Peyer's patch (tissue), 4 donors: ENCODE measurements around the gene ZNF555. TPM values are rescaled to one million over a fixed set of nuclear protein-coding genes. Genes with fewer than 3 reads are reported as not detected.
"Not testable (repeated sequence)": the region's sequence is repeated elsewhere in the genome, so short reads cannot be mapped to it uniquely, and the experiment has no call there.

Source experiments
- DNase-seq, 3 donors: peaks; one replicate each; pipeline ENCODE4 v3.0.0-alpha.2; 2017 to 2019
- H3K27ac ChIP-seq, 4 donors: fragments of 200-600 bp; sonication (generic); one replicate each; pipeline ENCODE4 v1.5.1; 2016 to 2019
- H3K27me3 ChIP-seq, 2 donors: fragments of 200-600 bp; sonication (generic); one replicate each; pipeline ENCODE4 v1.5.1; 2019
- H3K36me3 ChIP-seq, 3 donors: fragments of 200-600 bp; sonication (generic); one replicate each; pipeline ENCODE4 v1.5.1; 2016 to 2019
- H3K4me1 ChIP-seq, 4 donors: fragments of 200-600 bp; sonication (generic); one replicate each; pipeline ENCODE4 v1.5.1; 2016 to 2019
- H3K4me3 ChIP-seq, 4 donors: fragments of 200-600 bp; sonication (generic); 1 replicate in 3 of 4; 2 replicates in 1 of 4; pipeline ENCODE4 v1.5.1; 2016 to 2019; ENCODE audit warnings: mild to moderate bottlenecking in 1 of 4
- H3K9me3 ChIP-seq, 4 donors: fragments of 200-600 bp; sonication (generic); one replicate each; pipeline ENCODE4 v1.5.1; 2016 to 2019; ENCODE audit warnings: mild to moderate bottlenecking in 1 of 4
- POLR2A ChIP-seq, 2 donors: fragments of 450-650 bp; IDR thresholded peaks; one replicate each; pipeline ENCODE4 v1.5.1; 2017; ENCODE audit warnings: antibody characterized with exemption in 2 of 2, mild to moderate bottlenecking in 2 of 2, moderate library complexity in 2 of 2
- total RNA-seq, 4 donors: library from RNA; depleted of rRNA; stranded (reverse); fragments of >200 nt; gene quantifications; one replicate each; pipeline ENCODE4 v1.1.0, GENCODE V29; 2016
- TF ChIP-seq, protein P1 (sequence below), 6 experiments: fragments of 450-650 bp in 4 of 6; fragments of 200-600 bp in 2 of 6; sonication (generic) in 1 of 6; IDR thresholded peaks; one replicate each; pipeline ENCODE4 v1.5.1; 2017 to 2019; ENCODE audit warnings: antibody characterized with exemption in 6 of 6, mild to moderate bottlenecking in 3 of 6, moderate library complexity in 1 of 6

Gene ZNF555
- 1 to 10 TPM; 4.4 to 5.8 (median 4.4) TPM for total RNA-seq

DNA sequence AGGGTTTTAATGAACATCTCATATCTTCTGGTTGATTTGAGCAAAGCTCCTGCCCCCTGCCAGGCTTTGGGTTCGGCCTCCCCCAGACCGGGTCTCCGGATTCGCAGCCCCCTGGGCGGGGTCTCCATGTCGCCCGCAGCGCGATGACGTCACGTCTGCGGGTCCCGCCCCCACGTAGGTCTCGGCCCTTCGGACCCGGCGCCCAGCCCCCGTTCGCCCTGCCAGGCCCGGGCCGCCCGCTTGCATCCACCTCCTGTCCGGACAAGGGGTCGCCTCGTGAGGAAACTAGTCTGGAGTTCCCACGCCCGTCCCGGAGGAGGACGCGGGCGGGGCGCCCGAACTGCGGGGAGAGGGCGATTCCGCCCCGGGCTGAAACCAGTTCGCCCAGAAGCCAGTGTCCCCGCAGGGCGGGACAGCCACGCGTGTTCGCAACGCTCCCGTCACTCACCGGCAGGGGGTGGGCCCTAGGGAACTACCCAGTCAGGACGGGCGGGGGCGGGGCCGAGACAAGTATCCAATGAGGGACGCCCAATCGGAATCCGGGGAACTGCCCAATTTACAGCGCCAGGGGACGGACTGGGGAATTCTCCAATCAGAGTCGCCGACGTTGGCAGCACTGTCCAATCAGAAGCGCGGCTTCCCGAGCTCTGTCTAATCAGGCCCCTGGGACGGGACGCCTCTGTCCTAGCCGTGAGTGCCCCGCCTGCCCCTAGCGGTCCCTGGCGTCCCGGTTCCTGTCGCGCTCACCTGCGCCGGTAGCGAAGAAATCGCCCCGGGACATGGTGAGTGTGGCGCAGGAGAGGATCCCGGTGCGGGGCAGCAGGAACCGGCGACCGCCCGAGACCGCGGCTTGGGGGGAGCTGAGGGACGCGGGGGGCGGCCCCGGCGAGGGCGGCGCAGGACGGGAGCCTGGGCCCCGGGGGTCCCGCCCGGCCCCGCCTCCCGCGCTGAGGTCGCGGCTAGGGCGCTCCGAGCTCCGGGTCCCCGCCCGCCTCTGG lies at the start of gene ZNF555:
ZNF555 (plus strand) TSS at position 682 of the 998 bp plus-strand sequence; CDS start at position 780, 98 bp downstream.
- peak within 1 kb of the TSS; percentile 81 to 88 (median 86) for H3K27ac ChIP-seq
- TF ChIP-seq, protein P1, sequence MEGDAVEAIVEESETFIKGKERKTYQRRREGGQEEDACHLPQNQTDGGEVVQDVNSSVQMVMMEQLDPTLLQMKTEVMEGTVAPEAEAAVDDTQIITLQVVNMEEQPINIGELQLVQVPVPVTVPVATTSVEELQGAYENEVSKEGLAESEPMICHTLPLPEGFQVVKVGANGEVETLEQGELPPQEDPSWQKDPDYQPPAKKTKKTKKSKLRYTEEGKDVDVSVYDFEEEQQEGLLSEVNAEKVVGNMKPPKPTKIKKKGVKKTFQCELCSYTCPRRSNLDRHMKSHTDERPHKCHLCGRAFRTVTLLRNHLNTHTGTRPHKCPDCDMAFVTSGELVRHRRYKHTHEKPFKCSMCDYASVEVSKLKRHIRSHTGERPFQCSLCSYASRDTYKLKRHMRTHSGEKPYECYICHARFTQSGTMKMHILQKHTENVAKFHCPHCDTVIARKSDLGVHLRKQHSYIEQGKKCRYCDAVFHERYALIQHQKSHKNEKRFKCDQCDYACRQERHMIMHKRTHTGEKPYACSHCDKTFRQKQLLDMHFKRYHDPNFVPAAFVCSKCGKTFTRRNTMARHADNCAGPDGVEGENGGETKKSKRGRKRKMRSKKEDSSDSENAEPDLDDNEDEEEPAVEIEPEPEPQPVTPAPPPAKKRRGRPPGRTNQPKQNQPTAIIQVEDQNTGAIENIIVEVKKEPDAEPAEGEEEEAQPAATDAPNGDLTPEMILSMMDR (IDR thresholded peaks at IDR 0.05), result peak; percentile 57 to 79 (median 70)
- TF ChIP-seq POLR2A (IDR thresholded peaks at IDR 0.05), result peak; percentile 15 to 28
- peaks cover 0 to 13% (median 9%) of the 10 kb centered on the region in 4 donors for H3K4me1 ChIP-seq
- H3K36me3 ChIP-seq, result no peaks in the 10 kb centered on the region
- peaks cover 0 to 15% (median 0%) of the 10 kb centered on the region in 4 donors for H3K9me3 ChIP-seq
- H3K4me3 ChIP-seq, result peak within 1 kb of the TSS; percentile 65 to 99 (median 90)
- H3K27me3 ChIP-seq, result no peaks in the 10 kb centered on the region
- DNase-seq, result peak; percentile 98 to 100 (median 100)

DNA sequence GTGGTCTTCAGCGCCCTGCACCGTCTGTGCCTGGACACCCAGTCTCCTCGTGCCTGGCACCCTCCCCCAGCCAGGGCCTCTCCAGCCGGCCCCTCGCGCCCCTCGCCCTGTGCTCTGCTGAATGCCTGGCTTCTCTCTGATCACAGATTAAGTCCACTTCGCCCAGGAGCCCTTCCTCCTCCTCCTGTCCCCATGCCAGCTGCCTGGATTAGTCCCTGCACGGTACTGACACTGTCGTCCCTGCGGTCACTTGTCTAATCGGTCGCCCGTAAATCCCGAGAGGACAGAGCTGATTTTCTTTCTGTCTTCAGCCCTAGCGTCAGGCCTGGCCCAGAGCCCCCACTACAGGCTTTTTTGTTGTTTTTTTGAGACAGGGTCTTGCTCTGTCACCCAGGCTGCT lies 49.4 kb upstream of the ZNF555 start:
- H3K36me3 ChIP-seq, result peaks cover 0 to 18% (median 0%) of the 10 kb centered on the region in 3 donors

GRCh38 chr19:2792666-2793065 lies 48.6 kb upstream of the ZNF555 start:
- not testable (repeated sequence) for H3K4me1 ChIP-seq, H3K9me3 ChIP-seq, DNase-seq, H3K27me3 ChIP-seq, H3K27ac ChIP-seq, H3K4me3 ChIP-seq
- H3K36me3 ChIP-seq, result peaks cover 0 to 25% (median 0%) of the 10 kb centered on the region in 3 donors

More for the DNA sequence above, 49.4 kb upstream of the ZNF555 start:
- no peak for DNase-seq
- H3K27ac ChIP-seq, result no peak overlapping the region
- no peaks in the 10 kb centered on the region for H3K9me3 ChIP-seq
- H3K27me3 ChIP-seq, result no peaks in the 10 kb centered on the region
- H3K4me3 ChIP-seq, result no peak overlapping the region
- TF ChIP-seq, protein P1 (IDR thresholded peaks at IDR 0.05), result no peak
- no peak for TF ChIP-seq POLR2A (IDR thresholded peaks at IDR 0.05)
- no peaks in the 10 kb centered on the region for H3K4me1 ChIP-seq

- no peaks in the 10 kb centered on the region for H3K4me1 ChIP-seq
- H3K27me3 ChIP-seq, result no peaks in the 10 kb centered on the region
- no peaks in the 10 kb centered on the region for H3K9me3 ChIP-seq
- TF ChIP-seq, protein P1 (IDR thresholded peaks at IDR 0.05), result no peak
- no peak for TF ChIP-seq POLR2A (IDR thresholded peaks at IDR 0.05)
- DNase-seq, result no peak
- peaks cover 0 to 27% (median 0%) of the 10 kb centered on the region in 3 donors for H3K36me3 ChIP-seq
- no peak overlapping the region for H3K4me3 ChIP-seq
- no peak overlapping the region for H3K27ac ChIP-seq
These were observed 48.1 kb upstream of the ZNF555 start for GRCh38 chr19:2793126-2793525.

DNA sequence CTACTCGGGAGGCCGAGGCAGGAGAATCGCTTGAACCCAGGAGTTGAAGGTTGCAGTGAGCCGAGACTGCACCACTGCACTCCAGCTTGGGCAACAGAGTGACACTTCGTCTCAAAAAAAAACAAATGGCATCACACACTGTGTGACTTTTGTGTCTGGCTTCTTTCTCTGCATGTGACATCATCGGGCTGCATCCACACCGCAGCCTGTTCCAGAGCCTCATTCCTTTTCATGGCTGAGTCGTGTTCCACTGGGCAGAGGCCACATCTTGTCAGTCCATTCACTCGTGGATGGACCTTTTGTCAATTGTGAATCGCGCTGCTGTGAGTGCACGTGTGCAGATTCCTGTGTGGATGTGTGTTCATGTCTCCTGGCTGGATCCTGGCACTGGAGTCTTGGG lies 47.7 kb upstream of the ZNF555 start:
- Histone ChIP-seq H3K4me1 (no peaks in the 10 kb centered on the region), H3K36me3 (peaks cover 0 to 31% (median 0%) of the 10 kb centered on the region in 3 donors), H3K9me3 (no peaks in the 10 kb centered on the region), H3K27ac (no peak overlapping the region), H3K4me3 (no peak overlapping the region), H3K27me3 (no peaks in the 10 kb centered on the region)
- no peak for DNase-seq
- no peak for TF ChIP-seq POLR2A (IDR thresholded peaks at IDR 0.05)
- TF ChIP-seq, protein P1 (IDR thresholded peaks at IDR 0.05), result no peak
